NB4 (cell line): ENCODE measurements around the gene COX8C.

Source experiments
- DNase-seq: peaks from one replicate; pipeline ENCODE4 v3.0.0; 2010; ENCODE audit warnings: low read depth
- H3K4me3 ChIP-seq: one replicate; pipeline ENCODE4 v1.5.1; 2011; ENCODE audit warnings: mild to moderate bottlenecking, low read depth, low read length, moderate library complexity
- CTCF ChIP-seq: IDR thresholded peaks from one replicate; pipeline ENCODE4 v1.5.1; 2012; ENCODE audit warnings: low read depth, low read length
- MYC ChIP-seq: IDR thresholded peaks from 2 replicates; pipeline ENCODE4 v1.6.1; 2011; ENCODE audit warnings: low read depth, low read length
- POLR2A ChIP-seq: IDR thresholded peaks from 2 replicates; pipeline ENCODE4 v1.6.1; 2011; ENCODE audit warnings: mild to moderate bottlenecking; ENCODE audit not compliant: insufficient read length; ENCODE audit errors: extremely low read depth
- TF ChIP-seq, protein P1 (sequence below): IDR thresholded peaks from 2 replicates; pipeline ENCODE4 v1.6.1; 2011; ENCODE audit warnings: low read depth, low read length

COX8C gene

DNA sequence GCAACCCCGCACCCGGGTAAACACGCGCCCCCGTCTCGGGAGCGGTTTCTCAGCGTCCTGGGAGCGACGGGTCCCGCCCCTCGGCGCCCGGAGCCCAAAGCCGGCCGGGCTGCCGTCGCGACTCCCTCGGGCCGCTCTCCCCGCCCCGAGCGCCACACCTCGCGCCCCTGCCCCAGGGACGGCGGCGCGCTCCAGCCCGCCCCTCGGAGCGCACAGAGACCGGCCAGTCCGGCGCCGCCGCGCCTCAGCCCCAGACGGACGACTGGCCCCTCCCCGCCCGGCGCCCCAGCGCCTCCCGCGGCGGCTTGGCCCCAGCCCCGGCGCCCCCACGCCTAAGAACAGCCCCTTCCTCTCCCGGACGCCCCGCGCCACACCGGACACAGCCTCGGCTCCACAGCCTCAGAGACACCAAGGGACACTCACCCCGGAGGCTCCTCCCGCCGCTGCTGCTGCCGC is 14.6 kb upstream of the COX8C start:
- TF ChIP-seq POLR2A (no peak), MYC (0 out of 2 replicates have a peak, but pooled peaks have one; percentile 29)
- H3K4me3 ChIP-seq = peak overlapping the region; percentile 97
- DNase-seq = peak; percentile 83

DNA sequence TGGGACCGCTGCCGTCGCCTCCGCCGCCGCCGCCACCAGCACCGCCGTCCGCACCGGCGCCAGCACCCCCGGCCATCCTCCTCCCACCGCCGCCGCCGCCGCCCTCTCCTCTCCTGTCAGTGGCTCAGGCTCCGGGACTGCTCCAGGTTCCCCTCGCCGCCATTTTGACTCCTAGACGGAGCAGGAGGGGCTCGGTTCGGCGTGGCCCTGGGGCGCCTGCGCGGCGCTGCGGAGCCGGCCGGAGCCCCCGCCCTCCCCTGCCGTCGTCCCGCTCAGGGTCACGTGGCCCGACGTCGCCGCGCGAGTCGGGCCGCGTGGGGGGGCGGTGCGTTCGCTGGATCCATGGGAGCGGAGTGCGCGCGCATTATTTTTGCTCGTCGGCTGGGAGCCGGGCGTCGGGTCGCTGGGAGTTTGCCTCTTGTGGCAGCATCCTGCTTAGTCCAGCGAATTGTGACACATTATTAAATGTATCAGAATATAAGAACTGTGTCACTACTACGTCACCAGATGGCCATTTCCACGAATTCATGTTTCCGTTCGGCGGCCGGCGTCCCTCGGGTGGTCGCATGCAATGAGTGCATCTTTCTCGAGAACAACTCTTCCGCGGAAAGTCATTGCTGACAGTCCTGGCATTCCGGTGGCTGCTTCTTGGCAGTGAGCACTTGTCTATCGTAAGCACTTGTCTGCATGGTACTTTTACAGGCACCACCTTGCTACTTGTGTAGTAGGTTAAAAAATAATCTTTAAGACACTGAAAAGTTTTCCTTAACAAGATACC is 13.9 kb upstream of the COX8C start, which contains the start of gene BTBD7:
BTBD7 (minus strand) TSS at position 184 of the 778 bp plus-strand sequence. CDS start 36,985 bp downstream, outside the sequence.
- TF ChIP-seq, protein P1, sequence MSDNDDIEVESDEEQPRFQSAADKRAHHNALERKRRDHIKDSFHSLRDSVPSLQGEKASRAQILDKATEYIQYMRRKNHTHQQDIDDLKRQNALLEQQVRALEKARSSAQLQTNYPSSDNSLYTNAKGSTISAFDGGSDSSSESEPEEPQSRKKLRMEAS = peak; percentile 97
- peak; percentile 73 for TF ChIP-seq POLR2A
- TF ChIP-seq MYC = peak; percentile 52
- TF ChIP-seq CTCF = no peak
- peak; percentile 95 for DNase-seq
- peak within 1 kb of the TSS; percentile 97 for H3K4me3 ChIP-seq

DNA sequence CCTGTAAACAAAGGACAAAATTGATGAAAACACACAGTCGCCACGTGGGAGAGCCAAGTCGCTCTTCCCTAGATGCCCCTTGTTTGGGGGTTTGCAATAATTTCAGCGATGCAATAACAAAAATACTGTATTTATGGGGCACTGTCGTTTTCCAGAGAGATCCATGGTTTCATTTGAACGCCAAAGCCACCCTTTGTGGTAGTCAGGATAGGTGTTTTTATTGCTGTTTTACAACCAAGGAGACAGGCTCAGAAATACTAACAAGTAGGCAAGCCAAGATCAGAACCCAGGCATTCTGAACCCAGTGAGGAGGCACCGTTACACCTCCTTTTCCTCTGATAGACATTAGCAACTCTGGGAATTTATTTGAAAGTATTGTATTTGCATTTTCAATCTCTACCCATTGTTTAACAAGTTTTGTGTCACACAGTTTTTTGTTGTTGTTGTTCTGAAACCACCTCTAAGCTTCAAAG is 13.3 kb upstream of the COX8C start:
- TF ChIP-seq POLR2A (no peak), MYC (no peak), CTCF (no peak)
- TF ChIP-seq, protein P1 = no peak; the same call in 1 of the 2 replicates
- H3K4me3 ChIP-seq = peak overlapping the region; percentile 87
- DNase-seq = no peak

DNA sequence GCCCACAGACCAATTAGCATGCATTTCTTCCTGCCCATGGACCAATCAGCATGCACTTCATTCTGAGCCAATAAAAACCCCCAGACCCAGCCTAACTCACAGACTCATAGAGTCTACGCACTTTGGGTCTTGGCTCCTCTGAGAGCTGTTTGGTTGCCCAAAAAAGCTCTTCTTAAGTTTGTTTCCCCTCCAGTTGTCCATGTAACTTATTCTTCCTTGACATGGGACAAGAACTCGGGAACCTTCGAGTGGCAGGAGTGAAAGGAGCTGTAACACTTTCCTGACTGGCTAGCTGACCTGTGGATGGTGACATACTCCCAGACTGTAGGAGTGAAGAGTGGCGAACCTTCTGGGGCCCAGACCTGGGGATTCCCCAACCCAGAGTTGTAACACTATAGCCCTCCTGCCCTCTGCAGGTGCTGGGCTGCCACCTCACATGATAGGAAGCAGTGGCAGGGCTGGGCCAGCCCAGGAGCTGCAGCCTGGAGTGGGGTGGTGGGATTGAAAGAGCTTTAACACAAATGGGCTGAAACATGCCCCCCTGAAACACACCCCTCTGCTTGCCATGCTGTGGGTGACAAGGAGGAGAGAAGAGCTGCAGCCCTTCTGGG is 9.7 kb upstream of the COX8C start:
- TF ChIP-seq POLR2A (no peak), MYC (no peak), CTCF (no peak)
- TF ChIP-seq, protein P1 = no peak
- DNase-seq = no peak
- H3K4me3 ChIP-seq = no peak overlapping the region

DNA sequence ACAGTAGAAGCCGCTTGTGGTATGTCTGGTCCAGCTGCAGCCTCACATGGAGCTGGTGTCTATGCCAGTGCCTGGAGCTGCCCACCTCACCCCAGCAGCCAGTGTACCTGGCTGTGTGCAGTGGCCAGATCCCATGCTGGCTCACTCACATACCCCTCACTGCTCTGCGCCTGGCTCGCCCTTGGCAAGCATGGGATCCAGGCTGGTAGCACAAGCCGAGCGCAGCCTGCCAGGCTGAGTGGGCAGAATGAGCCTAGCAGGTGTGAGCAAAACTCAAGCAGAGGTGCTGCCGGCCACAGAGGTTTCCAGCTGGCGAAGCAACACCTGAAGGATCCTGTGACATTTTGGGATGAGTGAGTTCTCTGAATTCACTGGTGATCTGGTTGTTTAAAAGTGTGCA is 9.1 kb upstream of the COX8C start:
- TF ChIP-seq POLR2A = no peak
- TF ChIP-seq, protein P1 = no peak
- TF ChIP-seq CTCF = no peak
- TF ChIP-seq MYC = no peak
- DNase-seq = no peak
- no peak overlapping the region for H3K4me3 ChIP-seq

GRCh38 chr14:93343266-93343665 is 3.7 kb upstream of the COX8C start:
- DNase-seq = peak; percentile 87
- H3K4me3 ChIP-seq = no peak overlapping the region
- TF ChIP-seq MYC (peak; percentile 39; the same call in 1 of the 2 replicates), CTCF (no peak)
- TF ChIP-seq, protein P1 = peak; percentile 36; the same call in 1 of the 2 replicates
